Endothelial cell of umbilical vein (primary cell): ENCODE results near the gene IRF2. TPM values are rescaled to one million over a fixed set of nuclear protein-coding genes. Genes with fewer than 3 reads are reported as not detected.

ENCODE experiments used
- BruUV-seq: library from RNA; stranded (reverse); fragments of 400-500 nt; replicated peaks from 2 replicates; lab custom pipeline; 2021; lab: Mats Ljungman, UMichigan
- CTCF ChIA-PET: fragments of 300-600, 350-600 bp; sonication (Branson Sonifier 250); formaldehyde crosslinking; loops from one replicate; lab custom pipeline; 2021; ENCODE audit warnings: antibody characterized with exemption, inconsistent platforms; lab: Charles Lee
- POLR2A ChIA-PET: fragments of 300-600, 350-600 bp; sonication (Branson Sonifier 250); formaldehyde crosslinking; loops from one replicate; lab custom pipeline; 2021; ENCODE audit warnings: antibody characterized with exemption, inconsistent platforms; lab: Charles Lee
- DNase-seq: peaks from one replicate; pipeline ENCODE4 v3.0.0-alpha.2; 2011; ENCODE audit warnings: low read depth, low spot score
- FAIRE-seq: peaks from 2 replicates; lab custom pipeline; 2011; peaks lifted over from hg19 to GRCh38; lab: Jason Lieb, UNC
- H2AFZ ChIP-seq: 2 replicates; pipeline ENCODE4 v1.6.0; 2012; ENCODE audit warnings: low read depth, low read length, control low read depth, inconsistent platforms
- H3K27ac ChIP-seq: 2 replicates; pipeline ENCODE4 v1.5.1; 2011; ENCODE audit warnings: low read depth, mild to moderate bottlenecking, control low read depth, low read length, moderate library complexity; ENCODE audit not compliant: insufficient read depth
- H3K27me3 ChIP-seq, 2 experiments: 2 replicates each; pipeline versions ENCODE4 v1.6.0 to v1.6.1; 2011; ENCODE audit warnings: low read length in 2 of 2, mixed read lengths in 1 of 2; ENCODE audit not compliant: control insufficient read depth in 2 of 2, insufficient read depth in 2 of 2
- H3K36me3 ChIP-seq, 2 experiments: 2 replicates in 1 of 2; 3 replicates in 1 of 2; pipeline ENCODE4 v1.5.1; 2011; ENCODE audit warnings: low read length in 2 of 2, mild to moderate bottlenecking in 1 of 2, moderate library complexity in 1 of 2; ENCODE audit not compliant: control insufficient read depth in 2 of 2, insufficient read depth in 2 of 2; ENCODE audit errors: extremely low read depth in 1 of 2
- H3K4me1 ChIP-seq: 3 replicates; pipeline ENCODE4 v1.5.1; 2011; ENCODE audit warnings: mild to moderate bottlenecking, low read length; ENCODE audit not compliant: control insufficient read depth, insufficient read depth; ENCODE audit errors: extremely low read depth
- H3K4me2 ChIP-seq: 2 replicates; pipeline ENCODE4 v1.6.1; 2011; ENCODE audit warnings: low read length, control low read depth, mixed read lengths; ENCODE audit not compliant: insufficient read depth
- H3K4me3 ChIP-seq, 3 experiments: fragments of 200-600 bp in 1 of 3; sonication (generic), shearing (Covaris generic) in 1 of 3; replicated peaks in 1 of 3; 2 replicates each; pipeline ENCODE4 v1.5.1; 2011 to 2016; ENCODE audit warnings: control low read depth in 3 of 3, low read length in 3 of 3, mild to moderate bottlenecking in 2 of 3, inconsistent platforms in 1 of 3, low read depth in 1 of 3, moderate library complexity in 1 of 3; ENCODE audit not compliant: insufficient read depth in 1 of 3
- H3K79me2 ChIP-seq: 2 replicates; pipeline ENCODE4 v1.6.0; 2012; ENCODE audit warnings: low read length, inconsistent platforms; ENCODE audit not compliant: control insufficient read depth, insufficient read depth
- H3K9ac ChIP-seq: replicated peaks from 2 replicates; pipeline ENCODE3; 2011; ENCODE audit warnings: low read length, control low read depth; ENCODE audit not compliant: insufficient read depth; ENCODE audit errors: extremely low read depth
- H3K9me1 ChIP-seq: replicated peaks from 3 replicates; pipeline ENCODE4 v1.6.0; 2011; ENCODE audit warnings: mild to moderate bottlenecking, low read length; ENCODE audit not compliant: control insufficient read depth, insufficient read depth; ENCODE audit errors: extremely low read depth
- H3K9me3 ChIP-seq: replicated peaks from 2 replicates; pipeline ENCODE4 v1.5.1; 2012; ENCODE audit warnings: low read length, inconsistent platforms; ENCODE audit not compliant: control insufficient read depth, insufficient read depth
- H4K20me1 ChIP-seq: replicated peaks from 2 replicates; pipeline ENCODE3; 2011; ENCODE audit warnings: mild to moderate bottlenecking, low read length; ENCODE audit not compliant: control insufficient read depth, insufficient read depth; ENCODE audit errors: extremely low read depth
- EZH2 ChIP-seq: IDR thresholded peaks from 2 replicates; pipeline ENCODE4 v1.6.1; 2012; ENCODE audit warnings: borderline replicate concordance, low read depth, mild to moderate bottlenecking, moderate library complexity, low read length, inconsistent platforms; ENCODE audit not compliant: severe bottlenecking
- FOS ChIP-seq: IDR thresholded peaks from 2 replicates; pipeline ENCODE4 v1.6.1; 2011; ENCODE audit warnings: mild to moderate bottlenecking, low read length, moderate library complexity, borderline replicate concordance; ENCODE audit not compliant: insufficient read depth
- GATA2 ChIP-seq: IDR thresholded peaks from 2 replicates; pipeline ENCODE4 v1.7.0; 2011; ENCODE audit warnings: low read depth, mild to moderate bottlenecking, moderate library complexity, mixed read lengths, low read length; ENCODE audit not compliant: insufficient read length, insufficient read depth
- JUN ChIP-seq: IDR thresholded peaks from 2 replicates; pipeline ENCODE4 v1.6.1; 2011; ENCODE audit warnings: borderline replicate concordance, low read depth; ENCODE audit not compliant: insufficient read length, insufficient read depth
- MYC ChIP-seq: IDR thresholded peaks from one replicate; pipeline ENCODE4 v1.6.1; 2011; ENCODE audit warnings: mild to moderate bottlenecking, low read depth, low read length
- POLR2A ChIP-seq: IDR thresholded peaks from 2 replicates; pipeline ENCODE4 v1.6.1; 2012; ENCODE audit warnings: low read depth, mild to moderate bottlenecking, control low read depth, low read length
- POLR2AphosphoS5 ChIP-seq: IDR thresholded peaks from 2 replicates; pipeline ENCODE4 v1.6.1; 2012; ENCODE audit warnings: low read depth, mild to moderate bottlenecking, control low read depth, low read length, moderate library complexity; ENCODE audit not compliant: insufficient read depth
- dilution Hi-C: fragments of 300-500 bp; cut with MboI; formaldehyde crosslinking; loops from one replicate; pipeline ENCODE4 v1.15.0; 2019; ENCODE audit warnings: low sequenced_read_pairs; ENCODE audit not compliant: extremely low pct_ligation_motif_present
- intact Hi-C: fragments of 100-400 bp; cut with micrococcal nuclease; formaldehyde crosslinking; loops from one replicate; pipeline ENCODE4 v1.10.0; 2022
- polyA plus RNA-seq, 4 experiments: library from polyadenylated mRNA; depleted of rRNA in 3 of 4; stranded (reverse) in 3 of 4; unstranded in 1 of 4; fragments of >200 nt; gene quantifications; 2 replicates each; pipeline versions ENCODE4 v1.2.1 to v1.2.3, GENCODE V29; 2011 to 2012; ENCODE audit warnings: missing spikeins in 1 of 4
- total RNA-seq: library from RNA; stranded (reverse); gene quantifications from 2 replicates; pipeline ENCODE4 v1.2.3, GENCODE V29; 2021
- TF ChIP-seq, protein P1 (sequence below), 2 donors: IDR thresholded peaks; 1 replicate in 1 of 2; 2 replicates in 1 of 2; pipeline ENCODE4 v1.5.1; 2011; ENCODE audit warnings: low read length in 2 of 2, mild to moderate bottlenecking in 2 of 2, moderate library complexity in 2 of 2, control low read depth in 1 of 2, inconsistent platforms in 1 of 2, low read depth in 1 of 2; ENCODE audit not compliant: insufficient read depth in 1 of 2; ENCODE audit errors: extremely low read depth in 1 of 2
- TF ChIP-seq, protein P2 (sequence below): IDR thresholded peaks from 2 replicates; pipeline ENCODE4 v1.6.1; 2011; ENCODE audit not compliant: insufficient read depth, insufficient read length

The IRF2 gene
- total and polyA plus RNA-seq, 2 donors (not counting 3 experiments of a cell fraction or from before 2014, with no cell fraction given), result 26.9 to 27.6 TPM

DNA sequence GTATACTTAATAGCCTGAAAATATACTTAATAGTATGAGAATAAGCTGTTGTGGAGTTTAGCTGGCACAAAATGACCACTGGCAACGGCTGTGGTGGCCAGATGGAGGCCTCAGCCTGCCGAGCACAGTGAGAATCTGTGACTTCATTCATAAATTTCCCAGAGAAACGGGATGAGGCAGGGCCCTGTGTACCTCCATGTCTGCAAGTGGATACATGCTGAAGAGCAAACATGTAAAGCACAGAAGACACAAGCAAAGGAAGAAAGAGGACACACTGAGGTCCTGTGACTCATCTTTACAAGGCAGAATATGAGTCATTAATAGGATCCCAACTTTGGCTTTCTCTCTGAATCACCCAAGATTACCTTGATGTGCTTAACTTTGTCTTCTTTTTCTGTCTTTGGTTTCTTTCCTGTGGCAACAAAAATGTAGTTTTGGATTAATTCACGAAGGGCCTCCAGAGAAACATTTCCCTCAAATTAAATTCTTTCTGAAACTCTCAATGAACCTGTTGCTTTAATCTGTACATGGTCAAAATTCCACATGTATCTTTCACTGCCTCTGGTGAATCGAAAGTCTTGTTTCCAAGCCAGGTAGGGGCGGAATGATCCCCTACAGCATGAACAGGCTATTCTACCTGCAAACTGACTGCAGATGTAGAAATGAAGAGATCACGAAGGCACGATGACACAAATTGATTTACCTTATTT is 56.4 kb downstream of the IRF2 start:
- POLR2A ChIA-PET, result no interaction called here

More for the DNA sequence above, 56.4 kb downstream of the IRF2 start:
- no peak overlapping the region for H3K4me3 ChIP-seq
- H2AFZ ChIP-seq, result no peak overlapping the region
- no peak overlapping the region for H3K9ac ChIP-seq
- FAIRE-seq (peak; percentile 89), DNase-seq (peak; percentile 30)
- TF ChIP-seq POLR2A, result no peak
- no peak for TF ChIP-seq POLR2AphosphoS5
- no peak for TF ChIP-seq EZH2
- peak; percentile 91 for TF ChIP-seq FOS
- TF ChIP-seq, protein P1, sequence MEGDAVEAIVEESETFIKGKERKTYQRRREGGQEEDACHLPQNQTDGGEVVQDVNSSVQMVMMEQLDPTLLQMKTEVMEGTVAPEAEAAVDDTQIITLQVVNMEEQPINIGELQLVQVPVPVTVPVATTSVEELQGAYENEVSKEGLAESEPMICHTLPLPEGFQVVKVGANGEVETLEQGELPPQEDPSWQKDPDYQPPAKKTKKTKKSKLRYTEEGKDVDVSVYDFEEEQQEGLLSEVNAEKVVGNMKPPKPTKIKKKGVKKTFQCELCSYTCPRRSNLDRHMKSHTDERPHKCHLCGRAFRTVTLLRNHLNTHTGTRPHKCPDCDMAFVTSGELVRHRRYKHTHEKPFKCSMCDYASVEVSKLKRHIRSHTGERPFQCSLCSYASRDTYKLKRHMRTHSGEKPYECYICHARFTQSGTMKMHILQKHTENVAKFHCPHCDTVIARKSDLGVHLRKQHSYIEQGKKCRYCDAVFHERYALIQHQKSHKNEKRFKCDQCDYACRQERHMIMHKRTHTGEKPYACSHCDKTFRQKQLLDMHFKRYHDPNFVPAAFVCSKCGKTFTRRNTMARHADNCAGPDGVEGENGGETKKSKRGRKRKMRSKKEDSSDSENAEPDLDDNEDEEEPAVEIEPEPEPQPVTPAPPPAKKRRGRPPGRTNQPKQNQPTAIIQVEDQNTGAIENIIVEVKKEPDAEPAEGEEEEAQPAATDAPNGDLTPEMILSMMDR (IDR thresholded peaks at IDR 0.05; ENCODE audit: extremely low read depth in 1 of 2, insufficient read depth in 1 of 2, low read depth in 1 of 2, low read length in 2 of 2), result no peak
- no peak for TF ChIP-seq GATA2
- TF ChIP-seq MYC, result no peak
- peak; percentile 86 for TF ChIP-seq JUN
- TF ChIP-seq, protein P2, sequence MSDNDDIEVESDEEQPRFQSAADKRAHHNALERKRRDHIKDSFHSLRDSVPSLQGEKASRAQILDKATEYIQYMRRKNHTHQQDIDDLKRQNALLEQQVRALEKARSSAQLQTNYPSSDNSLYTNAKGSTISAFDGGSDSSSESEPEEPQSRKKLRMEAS, result no peak
- peak overlapping the region; percentile 66 for H3K4me2 ChIP-seq
- H3K9me3 ChIP-seq, result no peaks in the 10 kb centered on the region
- no peaks in the 10 kb centered on the region for H3K27me3 ChIP-seq
- peaks cover 11% of the 10 kb centered on the region for H3K4me1 ChIP-seq
- no peaks in the 10 kb centered on the region for H4K20me1 ChIP-seq
- intact Hi-C loops, result no loop called here
- H3K36me3 ChIP-seq, result peaks cover 5 to 7% of the 10 kb centered on the region in 2 experiments
- CTCF ChIA-PET, result interaction anchor here (1.0 to 1.8 kb wide), 3 partner anchors 10 to 154 kb away, joined by 4 to 8 read pairs (median 5); no protein-coding TSS in a partner anchor
- peaks cover 4% of the 10 kb centered on the region for H3K79me2 ChIP-seq
- no TSS peak for BruUV-seq
- H3K27ac ChIP-seq, result no peak overlapping the region
- dilution Hi-C loops, result no loop called here
- no peaks in the 10 kb centered on the region for H3K9me1 ChIP-seq
